RCC 7860 (cell line): ENCODE data around the gene POMC.
"Not testable (repeated sequence)": the region's sequence is repeated elsewhere in the genome, so short reads cannot be mapped to it uniquely, and the experiment has no call there.

Source experiments
- DNase-seq: peaks from one replicate; pipeline ENCODE4 v3.0.0-alpha.2; 2015; ENCODE audit warnings: low spot score
- FAIRE-seq: peaks from 2 replicates; lab custom pipeline; 2012; peaks lifted over from hg19 to GRCh38; lab: Jason Lieb, UNC

POMC gene

GRCh38 chr2:25141120-25141519 is 27.3 kb downstream of the POMC start:
- DNase-seq (no peak), FAIRE-seq (no peak)

GRCh38 chr2:25140535-25140934 is 27.8 kb downstream of the POMC start:
- DNase-seq, FAIRE-seq: not testable (repeated sequence)

- no peak for DNase-seq
- no peak for FAIRE-seq
Measured at GRCh38 chr2:25132693-25133092, 35.7 kb downstream of the POMC start.

GRCh38 chr2:25132299-25132635 is 36.1 kb downstream of the POMC start:
- DNase-seq (no peak), FAIRE-seq (no peak)

- FAIRE-seq, result no peak
- DNase-seq, result no peak
Measured at GRCh38 chr2:25131567-25132298, 36.6 kb downstream of the POMC start.

GRCh38 chr2:25131253-25131566 is 37.2 kb downstream of the POMC start:
- DNase-seq (no peak), FAIRE-seq (no peak)

- DNase-seq, result no peak
- FAIRE-seq, result no peak
Measured at GRCh38 chr2:25129901-25130520, 38.4 kb downstream of the POMC start.

GRCh38 chr2:25127646-25128045 is 40.7 kb downstream of the POMC start:
- FAIRE-seq, result no peak
- DNase-seq, result no peak

GRCh38 chr2:25127071-25127470 is 41.3 kb downstream of the POMC start:
- FAIRE-seq, result not testable (repeated sequence)

GRCh38 chr2:25125976-25126375 is 42.4 kb downstream of the POMC start:
- no peak for DNase-seq
- FAIRE-seq, result no peak

More at GRCh38 chr2:25127071-25127470, 41.3 kb downstream of the POMC start:
- not testable (repeated sequence) for DNase-seq

GRCh38 chr2:25125189-25125588 is 43.2 kb downstream of the POMC start:
- DNase-seq (no peak), FAIRE-seq (no peak)

- FAIRE-seq, result no peak
- no peak for DNase-seq
Measured at GRCh38 chr2:25123682-25124081, 44.7 kb downstream of the POMC start.

GRCh38 chr2:25122367-25122766 is 46.0 kb downstream of the POMC start:
- DNase-seq (no peak), FAIRE-seq (no peak)

GRCh38 chr2:25119263-25119662 is 49.1 kb downstream of the POMC start:
- DNase-seq (no peak), FAIRE-seq (no peak)

GRCh38 chr2:25116956-25117355 is 51.4 kb downstream of the POMC start:
- no peak for DNase-seq

GRCh38 chr2:25115902-25116301 is 52.5 kb downstream of the POMC start:
- DNase-seq, result no peak
- no peak for FAIRE-seq

More at GRCh38 chr2:25116956-25117355, 51.4 kb downstream of the POMC start:
- no peak for FAIRE-seq

GRCh38 chr2:25115249-25115883 is 53.0 kb downstream of the POMC start:
- no peak for FAIRE-seq
- no peak for DNase-seq

- DNase-seq (no peak), FAIRE-seq (no peak)
Measured at GRCh38 chr2:25112113-25112512, 56.3 kb downstream of the POMC start.
